Measurements from ENCODE around the gene FRMD4A.

DNA sequence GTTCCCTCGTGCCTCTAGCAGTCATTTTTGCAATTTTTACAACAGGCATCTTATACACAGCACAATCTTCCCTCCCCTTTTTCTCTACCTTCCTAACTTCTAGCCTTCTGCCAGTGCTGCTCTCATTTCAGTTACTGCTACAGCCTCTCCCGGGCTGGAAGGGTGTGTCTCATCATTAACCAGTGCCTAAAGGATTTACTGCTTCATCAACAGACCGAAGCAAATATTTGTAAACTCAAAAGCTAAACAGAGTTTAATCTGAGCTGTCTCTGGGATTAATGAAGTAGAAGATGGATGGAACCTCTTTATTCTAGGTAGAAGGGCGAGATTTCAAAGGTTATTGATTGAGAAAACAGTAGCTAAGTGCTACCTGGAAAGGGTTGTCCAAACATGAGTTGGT is 649.6 kb downstream of the FRMD4A start:
- TF ChIP-seq CTCF (IDR thresholded peaks at IDR 0.05; ENCODE audit: borderline replicate concordance, extremely low read depth, low read length, poor library complexity, severe bottlenecking) (no peak), EZH2 (IDR thresholded peaks at IDR 0.05; ENCODE audit: borderline replicate concordance, low read depth, low read length, severe bottlenecking) (no peak)
